ENCODE measurements around the gene PES1.

GRCh38 chr22:30584441-30584840 is 7.3 kb downstream of the PES1 start:
- no peak for TF ChIP-seq CTCF (conservative IDR thresholded peaks at IDR 0.05; ENCODE audit: low read length)
- TF ChIP-seq EZH2phosphoT487 (IDR thresholded peaks at IDR 0.05; ENCODE audit: borderline replicate concordance): no peak
